ENCODE results near the gene ZNF574.

DNA sequence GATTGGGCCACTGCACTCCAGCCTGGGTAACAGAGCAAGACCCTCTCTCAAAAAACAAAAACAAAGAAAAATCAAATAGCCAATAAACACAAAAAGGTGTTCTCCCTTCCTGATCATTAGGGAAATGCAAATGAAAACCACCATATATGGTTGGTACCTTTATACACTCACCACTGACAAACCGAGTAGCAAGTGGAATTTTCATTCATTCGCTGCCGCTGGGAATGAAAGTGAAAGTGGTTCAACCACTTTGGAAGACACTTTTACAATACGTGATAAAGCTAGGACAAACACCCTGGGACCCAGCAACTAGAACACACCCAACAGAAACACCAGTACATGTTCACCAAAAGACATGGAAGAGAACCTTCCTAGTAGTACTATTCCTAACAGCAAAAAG, 27.0 kb upstream of the ZNF574 start:
- no peak for TF ChIP-seq MYC (IDR thresholded peaks at IDR 0.05; ENCODE audit: low read depth, low read length)
- TF ChIP-seq, protein P1, sequence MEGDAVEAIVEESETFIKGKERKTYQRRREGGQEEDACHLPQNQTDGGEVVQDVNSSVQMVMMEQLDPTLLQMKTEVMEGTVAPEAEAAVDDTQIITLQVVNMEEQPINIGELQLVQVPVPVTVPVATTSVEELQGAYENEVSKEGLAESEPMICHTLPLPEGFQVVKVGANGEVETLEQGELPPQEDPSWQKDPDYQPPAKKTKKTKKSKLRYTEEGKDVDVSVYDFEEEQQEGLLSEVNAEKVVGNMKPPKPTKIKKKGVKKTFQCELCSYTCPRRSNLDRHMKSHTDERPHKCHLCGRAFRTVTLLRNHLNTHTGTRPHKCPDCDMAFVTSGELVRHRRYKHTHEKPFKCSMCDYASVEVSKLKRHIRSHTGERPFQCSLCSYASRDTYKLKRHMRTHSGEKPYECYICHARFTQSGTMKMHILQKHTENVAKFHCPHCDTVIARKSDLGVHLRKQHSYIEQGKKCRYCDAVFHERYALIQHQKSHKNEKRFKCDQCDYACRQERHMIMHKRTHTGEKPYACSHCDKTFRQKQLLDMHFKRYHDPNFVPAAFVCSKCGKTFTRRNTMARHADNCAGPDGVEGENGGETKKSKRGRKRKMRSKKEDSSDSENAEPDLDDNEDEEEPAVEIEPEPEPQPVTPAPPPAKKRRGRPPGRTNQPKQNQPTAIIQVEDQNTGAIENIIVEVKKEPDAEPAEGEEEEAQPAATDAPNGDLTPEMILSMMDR (IDR thresholded peaks at IDR 0.05; ENCODE audit: extremely low read depth in 1 of 2, insufficient read depth in 1 of 2, low read depth in 1 of 2, low read length in 2 of 2): no peak
- no peak for TF ChIP-seq POLR2AphosphoS5 (IDR thresholded peaks at IDR 0.05; ENCODE audit: insufficient read depth, low read depth, low read length)
- TF ChIP-seq POLR2A (IDR thresholded peaks at IDR 0.05; ENCODE audit: low read depth, low read length): no peak
- no peak for TF ChIP-seq EZH2 (IDR thresholded peaks at IDR 0.05; ENCODE audit: borderline replicate concordance, low read depth, low read length, severe bottlenecking)
- TF ChIP-seq JUN (IDR thresholded peaks at IDR 0.05; ENCODE audit: borderline replicate concordance, insufficient read depth, insufficient read length, low read depth): no peak
- TF ChIP-seq, protein P2, sequence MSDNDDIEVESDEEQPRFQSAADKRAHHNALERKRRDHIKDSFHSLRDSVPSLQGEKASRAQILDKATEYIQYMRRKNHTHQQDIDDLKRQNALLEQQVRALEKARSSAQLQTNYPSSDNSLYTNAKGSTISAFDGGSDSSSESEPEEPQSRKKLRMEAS (IDR thresholded peaks at IDR 0.05; ENCODE audit: insufficient read depth, insufficient read length): no peak

Measured in endothelial cell of umbilical vein (primary cell).